Left ventricle myocardium inferior (tissue), 1 donor: Measurements from ENCODE around the gene RINT1. TPM values are rescaled to one million over a fixed set of nuclear protein-coding genes. Genes with fewer than 3 reads are reported as not detected.

Experiments used
- DNase-seq: peaks from one replicate; pipeline ENCODE4 v3.0.0-alpha.2; 2020
- H3K27ac ChIP-seq: fragments of 200-600 bp; replicated peaks from 2 replicates; pipeline ENCODE4 v1.8.0; 2021
- H3K27me3 ChIP-seq: fragments of 200-600 bp; 2 replicates; pipeline ENCODE4 v1.8.0; 2021; ENCODE audit warnings: low read depth
- H3K36me3 ChIP-seq: fragments of 200-600 bp; 2 replicates; pipeline ENCODE4 v1.8.0; 2021
- H3K4me1 ChIP-seq: fragments of 200-600 bp; 2 replicates; pipeline ENCODE4 v1.8.0; 2021
- H3K4me3 ChIP-seq: fragments of 200-600 bp; 2 replicates; pipeline ENCODE4 v1.8.0; 2021; ENCODE audit warnings: mild to moderate bottlenecking, moderate library complexity
- H3K9me3 ChIP-seq: fragments of 200-600 bp; replicated peaks from 2 replicates; pipeline ENCODE4 v1.8.0; 2021
- intact Hi-C: fragments of 100-400 bp; cut with micrococcal nuclease; formaldehyde crosslinking; loops from one replicate; pipeline ENCODE4 v1.11.0; 2022
- total RNA-seq: library from RNA; stranded (reverse); fragmentation: NEBNext Ultra II Directional; extraction: Animal tissue kit (Norgen Biotek cat#: 25700); gene quantifications from one replicate; pipeline ENCODE4 v1.2.1, GENCODE V29; 2021
- TF ChIP-seq, protein P1 (sequence below): fragments of 200-600 bp; IDR thresholded peaks from 2 replicates; pipeline ENCODE4 v1.8.0; 2021; ENCODE audit warnings: antibody characterized with exemption, mild to moderate bottlenecking, borderline replicate concordance
- donor health status: DM: no; HTN: yes; CAD: no; lungs with severe emphysema.

RINT1 gene
- total RNA-seq, 1 donor from 2014 or later = 12.9 TPM

DNA sequence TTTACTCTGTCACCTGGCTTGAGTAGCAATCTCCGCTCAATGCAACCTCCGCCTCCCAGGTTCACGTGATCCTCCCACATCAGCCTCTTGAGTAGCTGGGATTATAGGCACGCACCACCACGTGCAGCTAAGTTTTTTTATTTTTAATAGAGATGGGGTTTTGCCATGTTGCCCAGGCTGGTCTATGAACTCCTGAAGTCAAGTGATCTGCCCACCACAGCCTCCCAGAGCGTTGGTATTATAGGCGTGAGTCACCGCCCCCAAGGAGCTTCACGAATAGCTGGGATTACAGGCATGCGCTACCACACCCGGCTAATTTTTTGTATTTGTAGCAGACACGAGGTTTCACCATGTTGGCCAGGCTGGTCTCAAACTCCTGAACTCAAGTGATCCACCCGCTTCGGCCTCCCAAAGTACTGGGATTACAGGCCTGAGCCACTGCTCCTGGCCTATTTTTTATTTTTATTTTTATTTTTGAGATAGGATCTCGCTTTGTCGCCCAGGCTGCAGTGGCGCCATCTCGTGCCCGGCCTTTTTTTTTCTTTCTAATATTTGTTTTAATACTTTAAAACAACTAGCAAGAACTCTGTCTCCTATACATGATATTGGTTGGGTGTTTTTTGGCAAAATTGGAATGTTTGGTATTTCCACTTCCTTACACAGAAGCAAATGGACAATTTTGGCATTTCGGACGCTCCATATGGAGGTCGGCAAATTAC lies 48.2 kb downstream of the RINT1 start:
- Histone ChIP-seq H3K27me3 (peaks cover 15% of the 10 kb centered on the region), H3K36me3 (no peaks in the 10 kb centered on the region), H3K4me1 (peaks cover 7% of the 10 kb centered on the region), H3K9me3 (peaks cover 14% of the 10 kb centered on the region), H3K4me3 (no peak overlapping the region), H3K27ac (no peak overlapping the region)
- TF ChIP-seq, protein P1, sequence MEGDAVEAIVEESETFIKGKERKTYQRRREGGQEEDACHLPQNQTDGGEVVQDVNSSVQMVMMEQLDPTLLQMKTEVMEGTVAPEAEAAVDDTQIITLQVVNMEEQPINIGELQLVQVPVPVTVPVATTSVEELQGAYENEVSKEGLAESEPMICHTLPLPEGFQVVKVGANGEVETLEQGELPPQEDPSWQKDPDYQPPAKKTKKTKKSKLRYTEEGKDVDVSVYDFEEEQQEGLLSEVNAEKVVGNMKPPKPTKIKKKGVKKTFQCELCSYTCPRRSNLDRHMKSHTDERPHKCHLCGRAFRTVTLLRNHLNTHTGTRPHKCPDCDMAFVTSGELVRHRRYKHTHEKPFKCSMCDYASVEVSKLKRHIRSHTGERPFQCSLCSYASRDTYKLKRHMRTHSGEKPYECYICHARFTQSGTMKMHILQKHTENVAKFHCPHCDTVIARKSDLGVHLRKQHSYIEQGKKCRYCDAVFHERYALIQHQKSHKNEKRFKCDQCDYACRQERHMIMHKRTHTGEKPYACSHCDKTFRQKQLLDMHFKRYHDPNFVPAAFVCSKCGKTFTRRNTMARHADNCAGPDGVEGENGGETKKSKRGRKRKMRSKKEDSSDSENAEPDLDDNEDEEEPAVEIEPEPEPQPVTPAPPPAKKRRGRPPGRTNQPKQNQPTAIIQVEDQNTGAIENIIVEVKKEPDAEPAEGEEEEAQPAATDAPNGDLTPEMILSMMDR = no peak
- no peak for DNase-seq
- intact Hi-C loops = no loop called here

DNA sequence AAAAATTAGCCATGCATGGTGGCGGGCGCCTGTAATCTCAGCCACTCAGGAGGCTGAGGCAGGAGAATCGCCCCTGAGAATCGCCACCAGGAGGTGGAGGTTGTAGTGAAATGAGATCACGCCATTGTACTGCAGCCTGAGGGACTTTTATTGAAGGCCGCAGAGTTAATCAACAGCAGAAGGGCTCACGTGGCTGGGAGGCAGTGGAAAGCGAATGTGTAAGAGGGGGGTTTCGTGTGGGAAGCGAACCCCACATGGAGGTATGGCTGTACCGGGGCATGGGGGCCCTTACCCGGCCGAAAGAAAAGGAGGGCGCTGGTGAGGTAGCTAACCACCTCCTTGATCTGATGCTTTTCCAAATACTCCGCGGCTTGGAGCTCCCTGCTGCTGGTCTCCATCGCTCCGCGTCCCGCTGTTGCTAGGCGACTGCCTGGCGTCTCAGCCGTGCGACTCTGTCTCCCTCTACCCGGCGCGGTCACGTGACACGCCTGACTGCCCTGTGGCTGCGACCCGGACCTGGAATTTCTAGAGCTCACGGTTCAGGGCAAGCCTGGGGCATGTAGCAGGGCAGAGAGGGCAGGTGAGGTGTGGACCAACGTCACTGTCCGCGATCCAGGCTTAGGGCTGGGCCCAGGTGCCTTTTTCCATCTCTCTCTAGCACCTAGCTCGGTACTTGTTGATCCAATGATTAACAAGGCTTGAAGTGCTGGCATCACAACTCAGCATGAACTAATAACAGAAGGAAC lies 49.2 kb downstream of the RINT1 start, which contains the start of gene EFCAB10:
Gene EFCAB10 (minus strand): TSS at position 428 of the 746 bp plus-strand sequence. CDS start 30 bp downstream, at position 398.
- peak; percentile 49 for DNase-seq
- peaks cover 15% of the 10 kb centered on the region for H3K27me3 ChIP-seq
- no peaks in the 10 kb centered on the region for H3K36me3 ChIP-seq
- H3K9me3 ChIP-seq = peaks cover 14% of the 10 kb centered on the region
- TF ChIP-seq, protein P1 = no peak
- intact Hi-C loops = no loop called here
- H3K27ac ChIP-seq = no peak within 1 kb of the TSS
- peak within 1 kb of the TSS; percentile 56 for H3K4me3 ChIP-seq
- peaks cover 7% of the 10 kb centered on the region for H3K4me1 ChIP-seq

DNA sequence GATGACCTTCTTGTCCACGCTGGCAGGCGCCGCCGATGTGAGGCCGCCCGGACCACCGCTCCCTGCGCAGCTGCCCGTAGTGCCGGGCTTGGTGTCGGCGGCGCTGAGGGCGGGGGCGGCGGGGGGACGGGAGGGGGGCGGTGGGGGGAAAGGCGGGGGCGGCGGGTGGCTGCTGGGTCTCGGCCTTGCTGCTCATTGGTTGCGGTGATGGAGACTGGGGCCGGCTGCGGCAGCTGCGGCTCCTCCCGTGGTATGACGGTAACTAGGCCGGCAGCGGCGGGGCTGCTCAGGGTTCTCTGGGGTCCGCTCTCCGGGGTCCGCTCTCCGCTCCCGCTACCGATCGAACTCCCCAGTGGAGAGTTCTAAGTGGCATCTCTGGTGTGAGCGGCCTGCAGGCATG lies 51.1 kb downstream of the RINT1 start:
- H3K4me1 ChIP-seq = peaks cover 7% of the 10 kb centered on the region
- H3K36me3 ChIP-seq = no peaks in the 10 kb centered on the region
- no peak for DNase-seq

DNA sequence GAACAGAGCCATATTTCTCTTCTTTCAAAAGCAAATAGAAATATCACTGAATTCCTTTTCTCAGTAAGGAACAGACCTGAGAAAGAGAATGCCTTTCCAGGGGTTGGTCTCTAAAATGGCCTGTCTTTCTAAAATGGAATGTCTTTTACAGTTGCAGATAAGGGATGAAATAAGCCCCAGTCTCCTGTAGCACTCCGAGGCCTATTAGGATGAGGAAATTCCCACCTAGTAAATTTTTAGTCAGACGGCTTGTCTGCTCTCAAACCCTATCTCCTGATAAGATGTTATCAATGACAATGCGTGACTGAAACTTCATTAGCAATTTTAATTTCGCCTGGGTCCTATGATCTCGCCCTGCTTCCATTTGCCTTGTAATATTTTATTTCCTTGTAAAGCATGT lies 52.2 kb downstream of the RINT1 start:
- Histone ChIP-seq H3K4me1 (peaks cover 10% of the 10 kb centered on the region), H3K27me3 (peaks cover 15% of the 10 kb centered on the region), H3K36me3 (no peaks in the 10 kb centered on the region), H3K27ac (no peak overlapping the region), H3K9me3 (peaks cover 14% of the 10 kb centered on the region), H3K4me3 (no peak overlapping the region)
- no peak for DNase-seq
- intact Hi-C loops = no loop called here
- TF ChIP-seq, protein P1 = no peak

More for the DNA sequence above, 51.1 kb downstream of the RINT1 start:
- peaks cover 14% of the 10 kb centered on the region for H3K9me3 ChIP-seq
- H3K4me3 ChIP-seq = no peak overlapping the region
- H3K27me3 ChIP-seq = peaks cover 15% of the 10 kb centered on the region
- H3K27ac ChIP-seq = no peak overlapping the region
- intact Hi-C loops = no loop called here
- TF ChIP-seq, protein P1 = no peak

DNA sequence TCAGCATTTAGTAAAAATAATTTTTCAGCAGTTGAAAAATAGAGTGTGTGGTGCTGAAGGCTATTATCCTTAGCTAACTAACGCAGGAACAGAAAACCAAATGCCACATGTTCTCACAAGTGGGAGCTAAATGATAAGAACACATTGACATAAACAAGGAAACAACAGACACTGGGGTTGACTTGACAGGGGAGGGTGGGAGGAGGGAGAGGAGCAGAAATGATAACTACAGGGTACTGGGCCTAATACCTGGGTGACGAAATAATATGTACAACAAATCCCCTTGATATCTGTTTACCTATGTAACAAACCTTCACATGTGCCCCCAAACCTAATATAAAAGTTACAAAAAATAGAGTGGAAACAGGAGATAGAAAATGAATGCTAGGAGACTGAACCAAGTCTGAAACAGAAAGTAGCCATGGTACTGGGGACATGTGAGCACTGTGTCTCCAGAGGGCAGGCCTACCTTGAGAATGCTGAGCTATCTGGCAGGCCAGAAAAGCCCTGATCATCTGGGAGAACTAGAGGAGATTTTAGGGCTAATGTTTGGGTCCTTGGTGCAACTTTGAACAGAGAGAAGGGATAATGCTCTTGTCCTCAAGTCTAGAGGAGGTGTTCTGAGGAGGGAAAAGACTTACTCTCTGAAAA lies 54.0 kb downstream of the RINT1 start:
- H3K4me1 ChIP-seq = peaks cover 13% of the 10 kb centered on the region
- peaks cover 15% of the 10 kb centered on the region for H3K27me3 ChIP-seq
- no peak for DNase-seq
- TF ChIP-seq, protein P1 = no peak
- no peaks in the 10 kb centered on the region for H3K36me3 ChIP-seq
- no peak overlapping the region for H3K27ac ChIP-seq
- peaks cover 14% of the 10 kb centered on the region for H3K9me3 ChIP-seq
- intact Hi-C loops = no loop called here
- H3K4me3 ChIP-seq = no peak overlapping the region
